A549 treated with ZK216348 at 1 μM for 4 hours (cell line): ENCODE data around the gene VAMP2. TPM values are rescaled to one million over a fixed set of nuclear protein-coding genes. Genes with fewer than 3 reads are reported as not detected.

Experiments
- total RNA-seq: library from RNA; stranded (reverse); fragments of 200-300 nt; extraction: Qiagen RNA extraction; gene quantifications from 5 replicates; pipeline ENCODE4 v1.2.3, GENCODE V29; 2022; ENCODE audit warnings: low read depth

VAMP2 gene, protein sequence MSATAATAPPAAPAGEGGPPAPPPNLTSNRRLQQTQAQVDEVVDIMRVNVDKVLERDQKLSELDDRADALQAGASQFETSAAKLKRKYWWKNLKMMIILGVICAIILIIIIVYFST
- total RNA-seq = 27.1 to 33.9 TPM (median 29.7 TPM) in 5 replicates

DNA sequence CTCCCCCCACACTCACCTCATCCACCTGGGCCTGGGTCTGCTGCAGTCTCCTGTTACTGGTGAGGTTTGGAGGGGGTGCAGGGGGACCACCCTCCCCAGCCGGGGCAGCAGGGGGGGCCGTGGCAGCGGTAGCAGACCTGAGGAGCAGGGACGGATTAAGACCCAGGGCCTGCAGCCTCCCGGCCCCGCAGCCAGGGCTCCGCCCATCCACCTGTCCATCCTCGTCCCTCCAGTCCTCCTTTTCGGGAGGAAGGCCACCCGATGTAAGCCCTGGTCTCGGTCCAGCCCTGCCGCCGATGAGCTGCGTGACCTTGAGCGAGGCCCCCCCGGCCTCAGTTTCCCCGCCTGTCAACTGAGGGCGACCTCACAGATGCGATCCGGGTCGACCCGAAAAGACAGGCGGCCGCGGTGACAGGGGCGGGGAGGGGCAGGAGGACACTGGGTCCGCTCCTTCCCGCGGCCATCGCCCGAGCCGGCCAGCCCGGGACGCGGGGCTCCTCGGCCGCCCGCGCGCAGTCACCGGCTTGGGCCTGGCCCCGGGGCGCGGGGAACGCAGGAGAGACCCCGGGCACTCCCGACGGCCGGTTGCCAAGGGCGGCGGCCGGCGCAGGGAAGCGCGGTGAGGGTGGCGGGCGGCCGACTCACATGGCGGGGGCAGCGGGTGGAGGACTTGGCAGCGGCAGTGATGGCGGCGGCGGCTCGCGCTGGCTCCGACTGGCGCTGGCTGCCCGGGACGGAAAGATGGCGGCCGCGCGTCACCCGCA is at the start of gene VAMP2:
Gene VAMP2 (minus strand): TSS at position 716 of the 764 bp plus-strand sequence. CDS start 69 bp downstream, at position 647.

GRCh38 chr17:8209907-8210760 is 47.4 kb upstream of the VAMP2 start, which contains the start of gene AURKB:
Gene AURKB (minus strand): TSS chr17:8210575. CDS start chr17:8210224, 351 bp downstream.

GRCh38 chr17:8189711-8190477 is 27.1 kb upstream of the VAMP2 start, which contains the start of gene BORCS6:
Gene BORCS6 (minus strand): TSS chr17:8190180. CDS start chr17:8190140, 40 bp downstream.

DNA sequence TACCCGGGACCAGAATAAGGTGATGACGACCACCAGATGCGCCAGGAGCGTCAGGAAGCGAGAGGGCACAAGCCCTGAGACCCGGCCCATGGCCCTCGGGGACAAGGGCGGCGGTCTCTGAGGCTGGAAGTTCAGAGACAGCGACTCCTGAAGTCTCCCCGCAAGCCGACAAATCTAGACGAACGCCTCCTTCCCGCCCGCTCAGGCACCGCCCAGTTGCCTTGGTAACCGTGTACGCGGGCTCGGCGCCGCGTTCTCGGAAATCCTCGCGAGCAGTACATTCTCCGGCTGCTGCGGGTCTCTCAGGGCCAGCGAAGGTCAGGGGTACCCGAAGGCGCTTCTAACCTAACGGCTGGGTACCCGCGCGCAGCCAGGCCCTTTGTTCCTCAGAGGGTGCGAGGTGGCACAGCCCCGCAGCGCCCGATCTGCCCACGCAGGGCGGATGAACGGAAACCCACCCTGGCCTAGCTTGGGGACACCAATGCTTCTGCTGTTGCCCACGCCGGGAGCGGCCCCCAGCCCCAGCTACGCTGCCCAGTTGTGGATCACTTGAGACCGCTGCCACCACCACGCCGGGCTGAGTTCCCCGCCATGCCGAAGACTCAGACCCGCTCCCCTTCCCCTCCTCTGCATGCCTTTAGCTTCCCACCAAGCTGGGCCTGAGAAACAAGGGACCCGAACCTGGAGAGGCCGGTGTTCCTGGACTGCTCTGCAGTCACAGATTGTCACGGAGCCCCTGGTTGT is 13.6 kb upstream of the VAMP2 start, which contains the start of gene TMEM107:
Gene TMEM107 (minus strand): TSS at position 184 of the 744 bp plus-strand sequence. CDS start 94 bp downstream, at position 90.

GRCh38 chr17:8152112-8152775 is 10.5 kb downstream of the VAMP2 start, which contains the start of gene PER1:
Gene PER1 (minus strand): TSS chr17:8152404. CDS start chr17:8150706, 1,698 bp downstream.

DNA sequence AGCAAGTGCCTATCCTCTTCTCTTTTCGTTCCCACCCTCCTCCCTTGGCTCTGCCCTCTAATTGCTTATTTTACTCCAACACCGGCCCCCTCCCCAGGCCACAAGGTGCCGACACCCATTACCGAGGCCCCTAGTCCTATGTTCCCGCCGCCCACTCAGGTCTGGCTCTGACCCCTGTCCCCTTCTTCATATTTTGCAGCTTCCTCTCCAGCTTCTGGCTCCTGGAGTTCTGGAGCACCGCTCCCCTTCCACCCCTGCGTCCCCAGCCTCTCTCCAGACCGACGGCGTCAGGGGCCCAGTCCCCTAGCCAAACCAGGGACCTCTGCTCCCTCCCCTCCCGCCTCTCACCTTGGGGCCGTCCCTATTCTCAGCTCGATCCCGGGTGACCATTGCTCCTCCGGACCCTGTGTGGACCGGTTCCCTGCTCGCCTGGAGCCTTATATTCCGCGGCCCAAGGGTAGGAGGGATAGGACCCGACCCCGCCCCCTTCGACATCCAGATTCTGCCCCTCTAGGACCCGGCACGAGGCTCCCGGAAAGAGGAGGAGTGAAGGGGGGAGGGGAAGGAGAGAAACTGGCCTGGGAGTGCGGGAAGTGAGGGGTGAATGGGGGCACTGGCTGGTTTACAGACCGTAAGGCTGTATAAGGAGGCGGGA is 38.9 kb downstream of the VAMP2 start, which contains the start of gene HES7:
Gene HES7 (minus strand): TSS at position 412 of the 655 bp plus-strand sequence. CDS start 22 bp downstream, at position 390.

DNA sequence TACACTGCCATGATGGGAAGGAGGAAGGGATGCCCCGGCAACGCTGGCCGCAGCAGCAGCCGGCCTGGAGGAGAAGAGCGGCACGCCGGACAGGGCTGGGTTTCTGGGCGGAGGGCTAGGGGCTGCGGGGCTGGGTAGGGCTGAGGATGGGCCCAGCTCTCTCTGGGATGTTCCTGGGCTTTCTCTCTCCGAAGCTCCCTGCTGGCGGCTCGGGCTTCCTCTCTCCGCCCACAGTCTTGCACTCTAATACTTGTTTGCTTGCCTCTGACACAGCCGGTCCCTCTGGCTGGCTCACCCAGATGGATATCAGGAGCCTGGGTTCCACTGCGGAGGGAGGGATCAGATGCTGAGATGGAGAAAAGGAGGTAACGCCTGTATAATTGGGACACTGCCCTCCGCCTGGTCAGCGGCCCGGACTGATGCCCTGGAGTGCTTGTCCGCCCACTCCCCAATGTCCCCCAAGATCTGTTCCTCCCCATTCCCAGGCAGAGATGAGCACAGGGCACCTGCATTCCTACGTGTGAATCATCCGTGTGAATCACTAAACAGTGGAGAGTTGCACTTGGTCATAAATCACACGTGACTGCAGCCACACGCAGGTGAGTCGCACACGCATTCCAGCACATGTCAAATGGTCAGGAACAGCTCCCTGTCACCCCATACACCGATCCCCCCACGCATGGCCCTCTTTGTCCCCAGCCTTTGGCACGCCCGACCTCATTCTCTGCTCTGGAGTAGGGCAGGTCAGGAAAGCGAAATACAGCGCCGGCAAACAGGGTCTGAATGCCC is 44.6 kb downstream of the VAMP2 start, which contains the start of gene ALOXE3:
Gene ALOXE3 (minus strand): TSS at position 535 of the 789 bp plus-strand sequence. CDS start 524 bp downstream, at position 11.

Other genes with a start within 250 kb of the VAMP2 start
- 0.99 to 1.7 TPM (median 1.3 TPM) in 5 replicates for gene RNF227, start 246.7 kb downstream of the VAMP2 start, total RNA-seq
- 1.8 to 4.1 TPM (median 2.5 TPM) in 5 replicates for gene KCNAB3, start 233.1 kb downstream of the VAMP2 start, total RNA-seq
- gene TRAPPC1, start 231.0 kb downstream of the VAMP2 start, total RNA-seq = 313 to 386 TPM (median 328 TPM) in 5 replicates
- 35.7 to 46.0 TPM (median 44.6 TPM) in 5 replicates for gene CNTROB, start 230.7 kb downstream of the VAMP2 start, total RNA-seq
- gene GUCY2D, start 160.3 kb downstream of the VAMP2 start, total RNA-seq = not detected in 5 replicates
- 0.12 TPM in 1 of 5 replicates, not detected in the others for gene ALOX15B, start 123.9 kb downstream of the VAMP2 start, total RNA-seq
- 1.1 to 2.3 TPM (median 1.6 TPM) in 5 replicates for gene ALOX12B, start 75.2 kb downstream of the VAMP2 start, total RNA-seq
- gene ALOXE3, start 44.4 kb downstream of the VAMP2 start, total RNA-seq = 5.6 to 9.2 TPM (median 8.1 TPM) in 5 replicates
- gene HES7, start 38.8 kb downstream of the VAMP2 start, total RNA-seq = 1.1 to 5.5 TPM (median 4.0 TPM) in 5 replicates
- gene PER1, start 10.5 kb downstream of the VAMP2 start, total RNA-seq = 26.4 to 39.3 TPM (median 37.0 TPM) in 5 replicates
- 15.1 to 23.5 TPM (median 21.6 TPM) in 5 replicates for gene TMEM107, start 13.4 kb upstream of the VAMP2 start, total RNA-seq
- gene BORCS6, start 27.2 kb upstream of the VAMP2 start, total RNA-seq = 4.3 to 9.6 TPM (median 8.8 TPM) in 5 replicates
- gene AURKB, start 47.6 kb upstream of the VAMP2 start, total RNA-seq = 144 to 164 TPM (median 152 TPM) in 5 replicates
- gene CTC1, start 85.1 kb upstream of the VAMP2 start, total RNA-seq = 13.3 to 21.2 TPM (median 15.6 TPM) in 5 replicates
- gene PFAS, start 86.3 kb upstream of the VAMP2 start, total RNA-seq = 25.9 to 60.8 TPM (median 51.2 TPM) in 5 replicates
- gene RANGRF, start 125.7 kb upstream of the VAMP2 start, total RNA-seq = 36.3 to 46.3 TPM (median 43.7 TPM) in 5 replicates
- 5.3 to 9.0 TPM (median 7.2 TPM) in 5 replicates for gene SLC25A35, start 132.5 kb upstream of the VAMP2 start, total RNA-seq
- not detected in 5 replicates for gene ARHGEF15, start 147.3 kb upstream of the VAMP2 start, total RNA-seq
- not detected in 5 replicates for gene ODF4, start 176.9 kb upstream of the VAMP2 start, total RNA-seq
- 3,373 to 4,858 TPM (median 3,831 TPM) in 5 replicates for gene RPL26, start 220.2 kb upstream of the VAMP2 start, total RNA-seq
- not detected in 5 replicates for gene RNF222, start 234.9 kb upstream of the VAMP2 start, total RNA-seq